Measurements from ENCODE around the gene TLR3. TPM values are rescaled to one million over a fixed set of nuclear protein-coding genes. Genes with fewer than 3 reads are reported as not detected.

TLR3 gene
- total and polyA plus RNA-seq, 2 of the 8 experiments (the other 6 are each of a cell fraction or from before 2014, with no cell fraction given): 1.00 to 2.6 TPM

DNA sequence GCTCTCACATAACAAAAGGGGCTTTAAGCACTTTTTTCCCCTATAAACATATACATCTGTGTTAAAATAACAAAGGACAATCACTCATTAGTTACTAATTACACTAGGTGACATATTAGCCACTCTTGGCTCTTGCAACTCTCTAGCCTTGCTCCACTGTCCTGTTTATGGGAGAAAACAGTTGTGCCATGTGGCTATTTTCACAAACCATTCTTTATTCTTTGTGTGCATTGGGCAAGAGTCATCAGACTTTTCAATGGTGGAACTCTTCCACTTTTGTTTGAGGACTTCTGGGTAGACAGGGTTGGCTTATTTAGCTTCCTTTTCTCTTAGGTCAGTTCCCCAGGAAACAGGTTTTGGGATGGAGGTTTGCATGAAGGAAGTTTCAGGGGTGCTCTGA, 19.6 kb downstream of the TLR3 start:
- Histone ChIP-seq H2AFZ (ENCODE audit: low read length) (no peak overlapping the region), H4K5ac (ENCODE audit: insufficient read length, low read depth, low read length) (no peak overlapping the region), H3K9ac (replicated peaks in 1 of 4; ENCODE audit: extremely low read depth in 1 of 4, low read depth in 3 of 4, low read length in 3 of 4) (no peak overlapping the region), H3K56ac (replicated peaks; ENCODE audit: insufficient read length, low read depth, low read length) (no peak overlapping the region), H3K23me2 (ENCODE audit: low read depth, low read length) (no peaks in the 10 kb centered on the region), H3K4me2 (ENCODE audit: insufficient read depth in 1 of 2, low read depth in 2 of 2, low read length in 2 of 2) (no peak overlapping the region), H4K8ac (ENCODE audit: extremely low read depth, insufficient read depth, low read length) (no peak overlapping the region), H3K18ac (ENCODE audit: extremely low read depth, low read length) (no peak overlapping the region), H2BK20ac (ENCODE audit: low read length) (no peak overlapping the region), H3K9me3 (ENCODE audit: insufficient read depth in 2 of 2, low read depth in 1 of 2, low read length in 1 of 2) (no peaks in the 10 kb centered on the region), H3K27ac (ENCODE audit: low read depth, low read length) (no peak overlapping the region), H3K4me1 (replicated peaks in 1 of 4; ENCODE audit: control insufficient read depth in 3 of 4, insufficient read depth in 4 of 4, low read length in 3 of 4) (no peaks in the 10 kb centered on the region), H3K4me3 (ENCODE audit: extremely low read depth in 1 of 4, insufficient read depth in 2 of 4, low read depth in 3 of 4, low read length in 4 of 4) (no peak overlapping the region), H3K23ac (ENCODE audit: insufficient read length) (no peak overlapping the region), H4K20me1 (replicated peaks in 1 of 2; ENCODE audit: control insufficient read depth in 1 of 2, insufficient read depth in 2 of 2, low read length in 2 of 2) (no peaks in the 10 kb centered on the region), H2AK5ac (ENCODE audit: low read depth, low read length) (no peak overlapping the region), H3K14ac (ENCODE audit: insufficient read length) (no peak overlapping the region), H3K4ac (replicated peaks; ENCODE audit: insufficient read length, low read depth, low read length) (no peak overlapping the region), H2BK120ac (replicated peaks; ENCODE audit: low read depth, low read length) (no peak overlapping the region), H3K36me3 (ENCODE audit: control insufficient read depth in 2 of 4, insufficient read depth in 4 of 4, low read length in 3 of 4) (no peaks in the 10 kb centered on the region), H3K79me2 (ENCODE audit: control insufficient read depth in 1 of 2, insufficient read depth in 2 of 2, low read length in 2 of 2) (no peaks in the 10 kb centered on the region), H2BK15ac (ENCODE audit: low read length) (no peak overlapping the region), H3K27me3 (replicated peaks in 1 of 4; ENCODE audit: control insufficient read depth in 3 of 4, extremely low read depth in 1 of 4, insufficient read depth in 3 of 4, low read length in 3 of 4) (no peaks in the 10 kb centered on the region; a peak in 1 of 7 replicates), H2BK12ac (ENCODE audit: low read depth, low read length) (no peak overlapping the region), H3K79me1 (ENCODE audit: low read depth, low read length) (no peaks in the 10 kb centered on the region), H4K91ac (replicated peaks; ENCODE audit: insufficient read length, low read length) (no peak overlapping the region), H2BK5ac (ENCODE audit: low read depth, low read length) (no peak overlapping the region)
- DNase-seq (ENCODE audit: low read depth in 1 of 2, low spot score in 2 of 2) (no peak), FAIRE-seq (no peak)
- CTCF ChIA-PET (ENCODE audit: partially characterized antibody): interaction anchor here (0.7 to 1.0 kb wide), 3 partner anchors 9 to 49 kb away, joined by 3 read pairs; no protein-coding TSS in a partner anchor
- POLR2A ChIA-PET (ENCODE audit: partially characterized antibody): no interaction called here
- TF ChIP-seq SP4 (IDR thresholded peaks at IDR 0.05; ENCODE audit: low read length) (no peak), CREB1 (IDR thresholded peaks at IDR 0.05) (no peak), PHF8 (conservative IDR thresholded peaks at IDR 0.05; ENCODE audit: low read depth, low read length) (no peak), HDAC6 (IDR thresholded peaks at IDR 0.05; ENCODE audit: low read depth, low read length) (no peak), SP1 (IDR thresholded peaks at IDR 0.05; ENCODE audit: low read depth, low read length) (no peak), SIN3A (conservative IDR thresholded peaks at IDR 0.05 in 1 of 2, IDR thresholded peaks at IDR 0.05 in 1 of 2; ENCODE audit: low read depth in 1 of 2, low read length in 2 of 2) (no peak), GABPA (IDR thresholded peaks at IDR 0.05; ENCODE audit: borderline replicate concordance, insufficient read depth, low read length) (no peak), MAFK (IDR thresholded peaks at IDR 0.05; ENCODE audit: low read depth, low read length) (no peak), JUND (IDR thresholded peaks at IDR 0.05; ENCODE audit: low read length) (no peak), EGR1 (IDR thresholded peaks at IDR 0.05; ENCODE audit: borderline replicate concordance, low read depth, low read length) (no peak), POU5F1 (IDR thresholded peaks at IDR 0.05; ENCODE audit: low read depth, low read length) (no peak), JUN (IDR thresholded peaks at IDR 0.05; ENCODE audit: low read depth, low read length) (no peak), ASH2L (IDR thresholded peaks at IDR 0.05; ENCODE audit: low read length) (no peak), SUZ12 (IDR thresholded peaks at IDR 0.05; ENCODE audit: low read length) (no peak), SP2 (IDR thresholded peaks at IDR 0.05; ENCODE audit: low read length) (no peak), KDM1A (IDR thresholded peaks at IDR 0.05; ENCODE audit: borderline replicate concordance, low read length) (no peak)
- TF ChIP-seq, protein P1, sequence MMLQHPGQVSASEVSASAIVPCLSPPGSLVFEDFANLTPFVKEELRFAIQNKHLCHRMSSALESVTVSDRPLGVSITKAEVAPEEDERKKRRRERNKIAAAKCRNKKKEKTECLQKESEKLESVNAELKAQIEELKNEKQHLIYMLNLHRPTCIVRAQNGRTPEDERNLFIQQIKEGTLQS (IDR thresholded peaks at IDR 0.05; ENCODE audit: insufficient read depth, low read depth, low read length): no peak
